ENCODE measurements around the gene HSD17B7. TPM values are rescaled to one million over a fixed set of nuclear protein-coding genes. Genes with fewer than 3 reads are reported as not detected.
A peak's percentile ranks its signal among the peaks of the same experiment; 100 is the strongest.
"Not testable (repeated sequence)": the region's sequence is repeated elsewhere in the genome, so short reads cannot be mapped to it uniquely, and the experiment has no call there.

Gene HSD17B7
- total RNA-seq, result 19.2 and 19.4 TPM in 2 replicates

DNA sequence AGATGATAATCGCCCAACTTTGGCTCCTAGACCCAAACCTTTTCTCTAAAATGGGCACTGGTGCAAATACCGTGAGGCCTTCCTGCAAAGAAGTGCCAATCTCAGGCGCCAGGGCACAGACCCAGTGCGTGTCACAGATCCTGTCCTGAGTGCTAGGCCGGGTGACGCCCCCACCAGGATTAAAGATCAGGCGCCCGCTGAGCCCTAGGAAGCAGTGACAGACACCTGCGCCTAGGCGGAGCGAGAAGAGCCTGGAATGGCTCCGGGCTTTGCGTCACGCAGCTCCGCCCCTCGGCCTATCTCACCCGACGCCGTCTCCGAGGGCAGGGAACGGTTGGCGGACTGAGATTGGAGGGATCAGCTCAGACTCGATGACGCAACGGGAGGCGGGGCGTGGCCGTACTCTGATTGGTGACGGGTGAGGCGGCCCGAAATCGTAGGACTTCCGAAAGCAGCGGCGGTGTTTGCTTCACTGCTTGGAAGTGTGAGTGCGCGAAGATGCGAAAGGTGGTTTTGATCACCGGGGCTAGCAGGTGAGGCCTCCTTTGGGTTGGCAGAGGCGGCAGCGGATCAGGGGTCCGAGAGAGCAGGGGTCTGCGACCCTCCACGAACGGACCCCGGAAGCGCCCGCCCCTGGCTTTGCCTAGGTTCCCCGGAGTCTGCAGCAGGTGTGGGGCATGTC lies at the start of gene HSD17B7:
Gene HSD17B7 (plus strand): TSS at position 400 of the 682 bp plus-strand sequence. CDS start 99 bp downstream, at position 499.
- peak; percentile 56 to 66 for DNase-seq (ENCODE audit: low read depth in 2 of 2)

GRCh38 chr1:162740755-162741154 lies 49.7 kb upstream of the HSD17B7 start:
- DNase-seq (ENCODE audit: low read depth in 2 of 2), result no peak

- no peak for DNase-seq (ENCODE audit: low read depth in 2 of 2)
Measured at GRCh38 chr1:162741574-162741973, 48.9 kb upstream of the HSD17B7 start.

GRCh38 chr1:162746264-162746942 lies 44.1 kb upstream of the HSD17B7 start:
- DNase-seq (ENCODE audit: low read depth in 2 of 2), result not testable (repeated sequence)

DNA sequence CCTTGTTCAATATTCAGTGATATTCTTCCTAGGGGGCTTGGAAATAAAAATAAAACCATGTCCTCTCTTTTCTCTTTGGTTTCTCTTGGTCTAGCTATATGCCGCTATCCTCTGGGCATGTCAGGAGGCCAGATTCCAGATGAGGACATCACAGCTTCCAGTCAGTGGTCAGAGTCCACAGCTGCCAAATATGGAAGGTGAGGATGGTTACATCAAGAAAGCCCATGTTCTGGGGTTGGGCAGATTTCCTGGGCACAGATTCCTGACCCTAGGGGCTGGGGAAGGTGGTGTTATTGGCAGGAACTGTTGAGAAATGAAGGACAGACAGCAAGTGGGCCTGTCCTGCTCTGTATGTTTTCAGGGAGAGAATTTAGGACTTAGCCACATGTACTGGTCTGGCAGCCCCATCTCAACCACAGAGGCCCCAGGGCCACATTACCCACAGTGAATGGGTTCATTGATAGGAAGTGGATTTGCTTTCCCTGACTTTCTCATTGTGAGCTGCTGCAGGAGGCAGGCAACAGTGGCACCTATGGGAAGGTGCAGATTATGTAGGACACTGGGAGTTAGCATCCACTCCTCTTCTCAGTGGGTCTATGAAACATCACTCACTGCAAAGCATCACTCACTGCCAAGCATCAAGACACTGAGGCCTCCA lies 37.4 kb upstream of the HSD17B7 start:
- peak in 1 of 2 donors; percentile 24 for DNase-seq (ENCODE audit: low read depth in 2 of 2)

- peak; percentile 42 to 48 for DNase-seq (ENCODE audit: low read depth in 2 of 2)
Measured at GRCh38 chr1:162753998-162754585, 36.4 kb upstream of the HSD17B7 start.

DNA sequence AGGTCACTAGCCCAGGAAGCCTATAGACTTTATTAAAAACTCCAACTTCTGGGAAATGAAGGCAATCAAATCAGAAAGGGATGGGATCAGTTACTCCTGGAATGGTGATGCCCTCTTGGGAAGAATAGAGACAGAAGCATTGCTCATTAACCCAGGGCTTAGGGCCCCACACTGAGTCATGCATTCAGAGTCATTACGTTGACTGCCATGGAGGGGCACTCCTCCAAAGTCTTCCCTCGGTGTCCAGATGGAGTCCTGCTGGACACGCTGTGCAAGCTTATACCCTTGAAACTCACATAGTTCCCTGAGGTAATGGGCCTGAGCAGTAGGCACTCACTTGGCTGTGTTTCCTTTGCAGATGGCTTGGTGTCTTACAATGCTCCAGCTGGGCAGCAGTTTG lies 35.2 kb upstream of the HSD17B7 start:
- no peak for DNase-seq (ENCODE audit: low read depth in 2 of 2)

DNA sequence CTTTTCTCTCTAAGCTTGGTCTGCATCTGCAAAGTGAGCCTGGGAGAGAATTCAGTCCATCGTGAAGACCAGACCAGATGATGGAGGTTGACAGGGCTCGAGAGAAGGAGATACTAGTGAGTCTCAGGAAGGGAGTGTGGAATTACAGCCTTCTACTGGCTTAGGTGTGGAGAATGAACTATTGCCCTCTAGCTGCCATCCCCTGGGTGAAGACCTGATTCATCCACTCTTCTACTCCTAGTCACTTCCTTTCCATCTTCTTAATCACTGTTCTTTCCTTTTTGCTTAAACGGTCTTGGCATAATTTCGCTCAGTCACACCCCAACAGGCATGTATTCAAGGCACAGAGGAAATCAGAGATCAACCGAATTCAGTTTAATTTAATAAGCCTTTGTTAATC lies 34.0 kb upstream of the HSD17B7 start:
- DNase-seq (ENCODE audit: low read depth in 2 of 2), result peak in 1 of 2 donors; percentile 70

GRCh38 chr1:162757476-162757875 lies 33.0 kb upstream of the HSD17B7 start:
- DNase-seq (ENCODE audit: low read depth in 2 of 2), result peak in 1 of 2 donors; percentile 43

DNA sequence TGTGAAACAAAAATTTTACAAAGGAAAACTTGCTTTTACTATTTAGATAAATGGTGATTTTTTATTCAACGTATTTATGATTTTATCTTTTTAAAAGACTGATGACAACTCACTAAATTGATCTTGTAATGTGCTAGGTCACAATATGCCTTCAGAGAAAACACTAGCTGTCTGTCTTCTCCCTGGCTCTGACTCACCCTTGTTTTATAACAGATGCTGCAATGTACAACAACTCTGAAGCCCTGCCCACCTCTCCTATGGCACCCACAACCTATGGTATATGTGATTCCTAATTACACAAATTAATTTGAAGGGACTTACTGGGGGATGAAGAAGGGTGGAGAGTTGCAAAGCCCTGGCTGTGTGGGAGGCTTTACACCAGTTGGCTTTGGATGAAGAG lies 24.7 kb upstream of the HSD17B7 start:
- no peak for DNase-seq (ENCODE audit: low read depth in 2 of 2)

DNA sequence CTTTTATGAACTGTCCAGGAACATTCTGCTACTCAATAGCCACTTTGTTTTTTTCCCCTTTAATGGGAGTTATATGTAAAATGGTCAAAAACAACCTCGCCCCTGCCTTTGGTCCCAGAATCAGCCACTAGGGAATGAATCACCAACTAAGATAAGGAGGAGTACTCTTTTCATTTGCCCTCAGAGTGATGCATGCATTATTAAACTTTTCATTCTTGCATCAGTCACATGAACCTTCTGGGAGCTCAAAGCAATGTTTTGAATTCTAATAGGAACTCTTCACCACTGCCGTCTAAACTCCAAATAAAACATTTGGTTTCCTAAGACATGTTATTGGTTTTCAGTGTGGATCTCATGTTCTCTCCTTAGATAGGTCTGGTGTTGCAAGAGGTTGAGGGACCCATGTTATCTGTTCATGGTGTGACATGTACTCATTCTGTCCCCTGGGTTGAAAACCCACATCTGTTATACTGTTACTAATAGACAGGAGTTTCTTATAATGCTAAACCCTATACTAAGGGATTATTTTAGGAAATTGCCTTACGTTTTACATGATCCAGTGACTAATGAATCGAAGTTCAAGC lies 17.8 kb upstream of the HSD17B7 start:
- no peak for DNase-seq (ENCODE audit: low read depth in 2 of 2)

- no peak for DNase-seq (ENCODE audit: low read depth in 2 of 2)
Measured at GRCh38 chr1:162774007-162774406, 16.5 kb upstream of the HSD17B7 start.

- no peak for DNase-seq (ENCODE audit: low read depth in 2 of 2)
Measured at GRCh38 chr1:162779043-162779442, 11.5 kb upstream of the HSD17B7 start.

DNA sequence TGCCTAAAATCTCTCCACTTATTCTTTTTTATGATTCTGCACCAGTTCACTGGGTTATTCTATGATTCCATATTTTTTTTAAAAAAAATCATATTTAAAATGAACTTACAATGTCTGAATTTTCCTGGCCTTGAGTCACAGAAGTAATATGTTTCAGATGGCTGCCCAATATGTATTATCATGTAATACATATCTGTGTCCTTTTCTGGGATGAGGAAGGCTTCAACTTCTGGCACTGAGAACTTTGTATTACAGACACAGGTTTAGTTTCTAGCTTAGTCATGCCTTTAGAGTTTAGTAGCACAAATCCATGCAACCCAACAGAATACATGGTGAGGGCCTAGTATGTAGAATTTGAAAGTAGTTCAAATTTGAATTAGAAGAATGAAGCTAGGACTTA lies 7.8 kb upstream of the HSD17B7 start:
- DNase-seq (ENCODE audit: low read depth in 2 of 2), result no peak

- not testable (repeated sequence) for DNase-seq (ENCODE audit: low read depth in 2 of 2)
Measured at GRCh38 chr1:162784926-162785325, 5.6 kb upstream of the HSD17B7 start.

GRCh38 chr1:162788783-162789182 lies 1.7 kb upstream of the HSD17B7 start:
- DNase-seq (ENCODE audit: low read depth in 2 of 2), result not testable (repeated sequence)

GRCh38 chr1:162790985-162791357 lies 469 bp downstream of the HSD17B7 start:
- DNase-seq (ENCODE audit: low read depth in 2 of 2), result peak in 1 of 2 donors; percentile 10

DNA sequence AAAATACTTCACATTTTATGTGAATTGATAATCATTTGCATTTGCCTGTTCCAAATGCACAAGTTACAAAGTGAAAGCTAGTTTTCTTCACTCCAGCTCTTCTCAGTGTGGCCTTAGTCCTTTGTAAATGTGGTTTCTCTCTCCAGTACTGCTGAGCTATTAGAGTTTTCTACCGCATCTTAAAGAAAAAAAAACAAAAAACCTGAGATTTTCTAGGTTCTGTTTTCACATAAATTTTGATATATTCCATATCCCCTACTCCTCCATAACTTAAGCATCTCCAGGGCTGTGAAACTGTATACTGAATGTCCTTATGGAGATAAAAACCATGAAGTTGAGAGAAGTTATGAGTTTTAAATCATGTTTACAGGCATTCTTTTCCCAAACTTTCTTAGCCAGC lies 3.8 kb downstream of the HSD17B7 start:
- not testable (repeated sequence) for DNase-seq (ENCODE audit: low read depth in 2 of 2)

DNA sequence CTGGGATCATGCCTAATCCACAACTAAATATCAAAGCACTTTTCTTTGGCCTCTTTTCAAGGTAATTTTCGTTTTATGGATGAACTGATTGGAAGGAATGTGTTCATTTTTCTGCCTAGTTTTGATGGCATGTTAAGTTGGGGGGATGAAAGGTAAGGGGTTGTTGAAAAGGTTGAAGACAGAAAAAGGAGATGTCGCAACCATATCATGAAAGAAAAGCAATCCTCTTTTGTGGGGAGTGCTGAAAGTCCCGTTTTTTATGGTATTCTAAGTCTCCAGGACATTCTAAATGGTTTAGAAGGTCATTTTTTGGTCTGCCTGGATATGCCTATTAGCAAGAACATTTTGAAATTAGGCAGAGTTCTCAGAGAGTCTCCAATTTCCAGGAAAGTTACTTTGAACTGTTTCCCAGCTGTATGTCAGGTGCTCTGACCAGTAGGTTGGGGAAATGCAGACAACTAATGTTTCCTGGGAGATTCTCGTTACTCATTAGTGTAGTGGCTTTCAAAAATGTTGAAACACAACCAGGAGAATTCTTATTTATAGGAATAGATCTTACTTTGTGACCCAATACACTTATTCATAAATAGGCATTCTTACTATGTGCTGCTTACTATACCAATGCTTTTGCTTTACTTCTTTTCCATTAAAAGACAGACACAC lies 6.2 kb downstream of the HSD17B7 start:
- DNase-seq (ENCODE audit: low read depth in 2 of 2), result not testable (repeated sequence)

GRCh38 chr1:162799995-162800830 lies 9.7 kb downstream of the HSD17B7 start:
- peak; percentile 82 to 84 for DNase-seq (ENCODE audit: low read depth in 2 of 2)

All from lung microvascular endothelial cell (primary cell).